GM18508 (cell line): ENCODE data around the gene SLC25A1.

ENCODE experiments used
- ATAC-seq: cut with Tn5 transposase; IDR thresholded peaks from one replicate; pipeline ENCODE4 v1.9.1; 2021; ENCODE audit warnings: moderate number of reproducible peaks; ENCODE audit not compliant: insufficient read depth, unreplicated experiment

The SLC25A1 gene

GRCh38 chr22:19182472-19183157 lies 4.1 kb upstream of the SLC25A1 start:
- no peak for ATAC-seq

DNA sequence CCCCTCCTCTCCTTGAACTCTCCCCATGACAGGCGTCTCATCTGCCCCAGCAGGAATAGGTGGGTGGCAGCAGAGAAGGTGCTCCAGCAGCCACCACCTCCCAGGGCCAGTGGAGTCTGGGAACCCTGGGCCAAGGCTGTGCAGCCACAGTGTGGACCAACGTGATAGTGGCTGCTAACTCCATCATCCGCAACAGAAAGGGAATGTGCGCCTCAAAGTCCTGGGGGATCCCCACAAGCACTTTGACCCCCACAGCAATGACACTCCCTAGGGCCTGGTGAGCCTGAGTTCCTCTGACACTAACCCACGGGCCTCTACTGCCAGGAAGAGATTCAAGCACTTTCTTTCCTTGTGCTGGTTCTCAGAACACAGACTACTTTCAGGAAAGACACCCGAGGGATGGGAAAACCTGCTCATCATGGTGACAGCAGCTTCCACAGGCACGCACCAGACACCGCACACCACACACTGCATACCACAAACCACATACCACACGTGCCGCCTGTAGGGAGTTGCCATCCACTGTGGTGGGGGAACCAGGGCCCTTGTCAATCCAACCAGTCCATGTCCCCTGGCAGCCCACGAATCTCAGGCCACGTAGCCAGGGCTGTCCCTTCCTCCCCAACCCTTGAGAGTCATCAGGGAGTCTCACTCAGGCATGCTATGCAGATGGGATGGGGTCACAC lies 3.4 kb upstream of the SLC25A1 start:
- ATAC-seq, result no peak

- no peak for ATAC-seq
Observed at GRCh38 chr22:19180740-19181410, 2.3 kb upstream of the SLC25A1 start.

GRCh38 chr22:19180234-19180633 lies 1.7 kb upstream of the SLC25A1 start:
- no peak for ATAC-seq

DNA sequence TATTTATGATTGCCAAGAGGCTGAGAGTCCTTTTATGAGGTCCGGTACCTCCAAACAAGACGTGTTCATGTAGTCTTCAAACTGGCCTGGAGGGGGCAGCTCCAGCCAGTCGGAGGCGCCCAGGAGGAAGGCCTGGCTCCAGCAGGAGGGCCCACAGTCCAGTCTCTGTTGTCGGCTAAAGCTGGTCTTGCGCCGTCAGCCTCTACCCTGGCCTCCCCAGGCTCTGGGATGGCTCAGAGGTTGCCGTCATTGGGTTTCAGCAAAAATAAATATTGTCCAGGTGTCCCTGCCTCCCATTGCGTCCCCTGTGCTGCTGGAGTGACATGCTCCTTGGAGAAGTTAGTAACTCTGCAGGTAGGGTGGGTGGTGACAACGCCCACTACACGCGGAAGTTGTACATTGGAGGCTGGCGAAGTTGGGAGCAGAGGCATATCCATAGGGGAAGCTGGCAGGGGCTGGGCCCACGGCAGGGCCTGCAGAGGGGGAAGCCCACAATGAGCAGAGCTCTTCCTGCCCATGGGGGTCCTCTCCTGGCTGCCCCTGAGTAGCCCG lies 1.0 kb upstream of the SLC25A1 start:
- no peak for ATAC-seq

GRCh38 chr22:19178065-19178656 lies 375 bp downstream of the SLC25A1 start:
- ATAC-seq, result no peak

DNA sequence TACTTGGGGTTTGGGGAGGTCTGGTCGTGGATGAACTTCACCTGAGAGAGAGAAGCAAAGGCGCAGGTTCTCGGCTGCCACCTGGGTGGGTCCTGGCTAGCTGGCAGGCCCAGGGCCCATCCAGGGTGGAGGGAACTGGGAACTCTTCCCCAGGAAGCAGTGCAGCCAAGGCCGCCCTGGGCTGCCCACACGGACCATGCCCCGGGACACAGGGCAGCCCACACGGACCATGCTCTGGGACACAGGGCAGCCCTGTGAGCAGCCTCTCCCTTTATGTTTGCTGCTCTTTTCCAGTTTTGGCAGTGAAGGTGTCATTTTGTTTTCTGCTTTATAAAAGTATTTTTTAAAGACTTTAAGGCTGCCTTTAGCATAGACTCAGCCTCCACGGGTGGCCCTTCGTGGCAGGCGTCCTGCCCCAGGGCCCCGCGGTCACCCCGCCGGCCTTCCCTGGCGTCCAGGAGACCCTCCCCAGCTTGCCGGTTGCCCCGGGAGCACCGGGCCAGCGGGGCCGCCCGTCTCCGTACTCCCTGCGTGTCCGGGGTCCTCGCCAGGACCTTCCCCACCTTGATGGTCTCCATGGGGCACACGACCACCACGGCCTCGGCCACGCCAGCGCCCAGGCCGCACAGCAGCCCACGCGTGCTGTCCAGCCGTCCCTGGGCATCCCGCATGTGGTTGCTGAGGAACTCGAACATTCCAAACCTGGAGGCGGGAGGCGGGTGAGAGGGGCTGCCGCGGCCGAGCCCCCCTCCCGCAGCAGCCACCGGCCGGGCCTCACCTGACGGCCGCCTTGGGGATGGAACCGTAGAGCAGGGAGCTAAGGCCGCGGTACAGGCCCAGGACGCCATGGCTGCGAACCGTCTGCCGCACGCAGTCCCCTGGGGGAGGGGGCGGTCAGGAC lies 1.1 kb downstream of the SLC25A1 start:
- ATAC-seq, result no peak

- no peak for ATAC-seq
Observed at GRCh38 chr22:19176732-19177131, 1.8 kb downstream of the SLC25A1 start.

- ATAC-seq, result no peak
Observed at GRCh38 chr22:19176175-19176643, 2.3 kb downstream of the SLC25A1 start.

DNA sequence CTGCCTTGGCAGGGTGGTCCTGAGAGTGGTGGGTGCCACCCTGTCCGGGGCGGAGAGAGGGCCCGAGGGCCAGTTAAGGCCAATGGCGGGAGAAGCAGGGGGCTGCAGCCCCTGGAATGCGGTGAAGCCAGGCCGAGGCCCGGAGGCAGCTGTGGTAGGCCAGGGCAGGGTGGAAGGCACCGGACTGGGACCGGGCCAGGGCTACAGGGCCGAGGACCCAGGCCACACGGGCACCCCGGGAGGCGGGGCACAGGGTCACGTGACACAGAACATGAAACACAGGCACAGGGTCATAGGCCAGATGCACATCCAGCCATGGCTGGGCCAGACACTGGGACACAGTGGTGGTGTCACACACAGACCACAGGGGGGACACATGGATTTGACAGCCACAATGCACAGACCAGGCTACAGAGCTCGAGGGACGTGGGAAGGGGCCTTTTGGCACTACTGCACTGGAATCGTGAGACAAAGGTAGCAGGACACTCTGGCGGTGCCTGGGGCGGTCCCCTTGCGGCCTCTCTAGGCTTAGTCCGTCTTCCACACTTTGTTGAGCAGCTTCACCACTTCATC lies 2.8 kb downstream of the SLC25A1 start:
- ATAC-seq, result no peak

GRCh38 chr22:19175026-19175601 lies 3.4 kb downstream of the SLC25A1 start:
- no peak for ATAC-seq

DNA sequence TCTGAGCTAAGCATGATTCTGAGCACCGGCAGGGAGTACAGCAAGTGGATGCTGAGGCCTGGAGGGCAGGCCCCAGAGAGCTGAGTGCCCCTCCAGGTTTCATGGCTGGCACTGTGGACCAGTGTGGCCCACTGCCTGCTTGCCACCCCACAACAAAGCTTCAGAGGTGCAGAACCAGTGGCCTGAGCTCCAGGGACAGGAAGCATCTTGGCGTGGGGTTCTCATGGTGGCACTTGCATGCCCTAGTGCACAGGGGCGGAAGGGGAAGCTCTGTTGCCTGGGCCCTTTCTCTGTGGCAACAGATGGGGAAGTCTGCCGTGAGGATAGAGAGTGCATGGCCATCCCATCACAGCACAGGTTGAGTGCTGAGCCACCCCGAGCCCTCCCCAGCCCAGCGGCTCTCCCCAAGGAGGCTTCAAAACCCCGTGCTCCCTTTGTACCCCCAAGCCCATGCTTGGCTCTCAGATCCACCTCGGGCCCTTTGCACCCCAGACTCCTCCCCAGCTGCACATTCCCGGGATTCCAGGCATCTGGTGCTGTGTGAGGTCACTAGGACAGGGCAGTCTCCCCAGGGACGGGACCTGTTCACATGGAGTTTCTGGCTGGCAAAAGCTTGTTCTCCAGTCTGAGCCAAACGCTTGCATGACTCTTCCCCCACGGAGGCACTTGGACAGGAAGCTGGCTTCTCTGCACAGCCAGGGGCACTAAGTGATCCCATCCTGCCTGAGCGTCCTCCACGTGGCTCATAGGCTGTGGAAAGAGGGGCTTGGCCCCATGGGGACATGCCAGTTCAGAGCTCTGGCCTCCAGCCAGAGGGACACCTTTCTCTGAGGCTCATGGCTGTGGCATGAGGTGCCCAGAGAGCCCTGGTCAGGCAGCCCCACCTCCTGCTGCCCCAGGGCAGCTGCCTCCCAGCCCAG lies 4.2 kb downstream of the SLC25A1 start:
- ATAC-seq, result no peak

GRCh38 chr22:19173047-19174035 lies 5.2 kb downstream of the SLC25A1 start:
- ATAC-seq, result no peak

DNA sequence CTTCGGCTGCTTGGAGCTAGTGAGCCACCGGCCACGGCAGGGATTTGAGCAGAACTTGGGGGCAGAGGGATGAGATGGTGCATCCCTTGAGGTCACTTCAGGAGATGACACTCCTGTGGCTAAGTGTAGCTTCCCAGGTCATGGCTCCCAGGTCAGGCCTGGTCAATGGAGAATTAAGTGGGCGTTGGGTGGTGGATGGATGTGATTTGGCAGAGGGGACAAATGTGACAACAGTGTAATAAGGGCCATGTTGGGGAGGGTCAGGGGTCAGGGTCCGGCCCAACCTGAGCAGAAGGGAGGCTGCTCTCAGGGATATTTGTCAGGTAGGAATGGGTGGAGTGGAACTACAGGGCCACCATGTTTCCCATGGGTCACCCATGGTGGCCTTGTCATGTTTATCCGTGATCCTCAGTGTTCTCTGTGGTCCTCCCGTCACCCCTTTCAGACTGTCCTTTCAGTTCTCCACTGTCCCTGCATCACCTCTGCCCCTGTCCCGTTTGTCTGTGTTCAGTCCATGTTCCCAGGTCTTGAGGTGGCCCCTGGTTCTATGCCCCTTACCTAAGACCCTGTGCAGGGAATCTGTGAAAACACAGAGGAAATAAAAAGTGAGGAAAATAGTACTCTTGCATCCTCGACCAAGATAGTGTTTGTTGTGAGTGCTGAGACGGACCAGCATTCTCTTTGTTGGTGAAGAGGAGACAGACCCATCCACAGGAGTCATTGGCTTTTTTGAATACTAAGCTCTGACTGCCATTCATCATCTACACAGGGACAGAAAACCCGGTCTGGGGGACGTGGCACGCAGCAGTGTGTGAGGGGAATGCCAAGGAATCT lies 6.1 kb downstream of the SLC25A1 start:
- no peak for ATAC-seq

DNA sequence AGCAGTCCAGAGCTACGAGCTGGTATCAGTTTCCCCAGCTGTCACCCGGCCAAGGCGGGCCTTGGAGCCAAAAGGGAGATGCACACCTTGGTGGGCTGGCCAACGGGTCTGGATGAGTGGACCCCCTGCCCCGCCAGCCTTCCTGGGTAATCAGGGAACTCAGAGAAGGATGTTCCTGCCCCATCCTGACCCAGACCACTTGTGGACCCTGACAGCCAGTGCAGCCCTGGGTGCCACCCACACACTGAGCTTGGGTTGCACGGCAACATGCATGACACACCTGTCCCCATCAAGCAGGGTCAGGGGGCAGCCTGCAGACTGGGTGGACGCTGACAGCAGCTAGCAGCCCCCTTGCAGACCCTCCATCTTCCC lies 8.6 kb downstream of the SLC25A1 start:
- no peak for ATAC-seq
